Loucy (cell line): ENCODE results near the gene PHPT1.

ENCODE experiments used
- EZH2phosphoT487 ChIP-seq: fragments of 200-600 bp; IDR thresholded peaks from 2 replicates; pipeline ENCODE4 v1.6.1; 2018; ENCODE audit warnings: antibody characterized with exemption, mild to moderate bottlenecking, moderate library complexity, borderline replicate concordance
- TF ChIP-seq, protein P1 (sequence below): fragments of 200-600 bp; sonication (generic); conservative IDR thresholded peaks from 2 replicates; pipeline ENCODE4 v1.5.1; 2014; ENCODE audit warnings: mild to moderate bottlenecking, antibody characterized with exemption, low read length

DNA sequence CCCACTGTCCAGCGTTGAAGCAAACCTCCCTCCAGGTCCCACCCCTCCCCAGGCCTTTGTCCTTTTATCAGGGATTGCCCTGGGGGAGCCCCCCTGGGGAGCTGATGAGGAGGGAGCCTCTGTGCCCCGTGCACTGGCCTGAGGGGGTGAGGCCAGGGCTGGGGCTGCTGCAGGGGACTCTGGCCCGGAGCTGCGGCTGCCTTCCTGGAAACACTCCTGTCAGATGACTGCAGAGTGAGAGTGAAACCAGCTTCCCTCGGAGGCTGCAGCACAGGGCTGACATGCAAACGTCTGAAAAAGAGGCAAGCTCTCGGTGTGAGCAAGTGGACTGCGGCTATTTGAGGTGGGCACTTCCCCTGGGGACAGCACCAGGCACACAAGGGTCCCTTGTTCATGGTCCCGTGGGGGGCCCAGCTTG lies 32.5 kb downstream of the PHPT1 start:
- TF ChIP-seq, protein P1, sequence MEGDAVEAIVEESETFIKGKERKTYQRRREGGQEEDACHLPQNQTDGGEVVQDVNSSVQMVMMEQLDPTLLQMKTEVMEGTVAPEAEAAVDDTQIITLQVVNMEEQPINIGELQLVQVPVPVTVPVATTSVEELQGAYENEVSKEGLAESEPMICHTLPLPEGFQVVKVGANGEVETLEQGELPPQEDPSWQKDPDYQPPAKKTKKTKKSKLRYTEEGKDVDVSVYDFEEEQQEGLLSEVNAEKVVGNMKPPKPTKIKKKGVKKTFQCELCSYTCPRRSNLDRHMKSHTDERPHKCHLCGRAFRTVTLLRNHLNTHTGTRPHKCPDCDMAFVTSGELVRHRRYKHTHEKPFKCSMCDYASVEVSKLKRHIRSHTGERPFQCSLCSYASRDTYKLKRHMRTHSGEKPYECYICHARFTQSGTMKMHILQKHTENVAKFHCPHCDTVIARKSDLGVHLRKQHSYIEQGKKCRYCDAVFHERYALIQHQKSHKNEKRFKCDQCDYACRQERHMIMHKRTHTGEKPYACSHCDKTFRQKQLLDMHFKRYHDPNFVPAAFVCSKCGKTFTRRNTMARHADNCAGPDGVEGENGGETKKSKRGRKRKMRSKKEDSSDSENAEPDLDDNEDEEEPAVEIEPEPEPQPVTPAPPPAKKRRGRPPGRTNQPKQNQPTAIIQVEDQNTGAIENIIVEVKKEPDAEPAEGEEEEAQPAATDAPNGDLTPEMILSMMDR = no peak
- TF ChIP-seq EZH2phosphoT487 = no peak
